ENCODE results near the gene PARP9. TPM values are rescaled to one million over a fixed set of nuclear protein-coding genes. Genes with fewer than 3 reads are reported as not detected.

The PARP9 gene
- total and polyA plus RNA-seq, 2 of the 13 experiments (the other 11 are each of a cell fraction or from before 2014, with no cell fraction given), result 6.5 to 10.6 TPM

DNA sequence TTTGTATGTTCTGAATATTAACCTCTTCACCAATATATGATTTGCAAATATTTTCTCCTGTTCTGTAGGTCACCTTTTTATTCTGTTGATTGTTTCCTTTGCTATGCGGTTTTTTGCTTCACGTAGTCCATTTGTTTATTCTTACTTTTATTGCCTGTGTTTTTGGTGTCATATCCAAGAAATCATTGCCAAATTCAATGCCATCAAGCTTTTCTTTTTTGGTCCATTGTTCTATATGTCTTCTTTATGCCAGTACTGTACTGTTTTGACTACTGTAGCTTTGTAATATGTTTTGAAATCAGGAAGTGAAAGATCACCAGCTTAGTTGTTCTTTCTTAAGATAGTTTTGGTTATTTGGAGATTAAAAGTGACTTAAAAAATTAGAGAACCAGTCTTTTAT lies 17.5 kb upstream of the PARP9 start (continued):
- TF ChIP-seq BCLAF1 (IDR thresholded peaks at IDR 0.05) (no peak), TOPORS (CRISPR knock-in tag; IDR thresholded peaks at IDR 0.05) (no peak), ASH2L (IDR thresholded peaks at IDR 0.05; ENCODE audit: insufficient read length, low read depth, low read length) (no peak), NKX3-1 (CRISPR knock-in tag; IDR thresholded peaks at IDR 0.05) (no peak), ZNF713 (CRISPR knock-in tag; IDR thresholded peaks at IDR 0.05) (no peak), ZNF282 (IDR thresholded peaks at IDR 0.05; ENCODE audit: partially characterized antibody) (no peak), TBX2 (CRISPR knock-in tag; IDR thresholded peaks at IDR 0.05; ENCODE audit: borderline replicate concordance) (no peak), ZNF513 (CRISPR knock-in tag; conservative IDR thresholded peaks at IDR 0.05) (no peak), ZBTB7A (CRISPR knock-in tag; IDR thresholded peaks at IDR 0.05) (no peak), ZNF660 (CRISPR knock-in tag; IDR thresholded peaks at IDR 0.05; ENCODE audit: borderline replicate concordance, low read depth) (no peak)
- TF ChIP-seq, protein P1, sequence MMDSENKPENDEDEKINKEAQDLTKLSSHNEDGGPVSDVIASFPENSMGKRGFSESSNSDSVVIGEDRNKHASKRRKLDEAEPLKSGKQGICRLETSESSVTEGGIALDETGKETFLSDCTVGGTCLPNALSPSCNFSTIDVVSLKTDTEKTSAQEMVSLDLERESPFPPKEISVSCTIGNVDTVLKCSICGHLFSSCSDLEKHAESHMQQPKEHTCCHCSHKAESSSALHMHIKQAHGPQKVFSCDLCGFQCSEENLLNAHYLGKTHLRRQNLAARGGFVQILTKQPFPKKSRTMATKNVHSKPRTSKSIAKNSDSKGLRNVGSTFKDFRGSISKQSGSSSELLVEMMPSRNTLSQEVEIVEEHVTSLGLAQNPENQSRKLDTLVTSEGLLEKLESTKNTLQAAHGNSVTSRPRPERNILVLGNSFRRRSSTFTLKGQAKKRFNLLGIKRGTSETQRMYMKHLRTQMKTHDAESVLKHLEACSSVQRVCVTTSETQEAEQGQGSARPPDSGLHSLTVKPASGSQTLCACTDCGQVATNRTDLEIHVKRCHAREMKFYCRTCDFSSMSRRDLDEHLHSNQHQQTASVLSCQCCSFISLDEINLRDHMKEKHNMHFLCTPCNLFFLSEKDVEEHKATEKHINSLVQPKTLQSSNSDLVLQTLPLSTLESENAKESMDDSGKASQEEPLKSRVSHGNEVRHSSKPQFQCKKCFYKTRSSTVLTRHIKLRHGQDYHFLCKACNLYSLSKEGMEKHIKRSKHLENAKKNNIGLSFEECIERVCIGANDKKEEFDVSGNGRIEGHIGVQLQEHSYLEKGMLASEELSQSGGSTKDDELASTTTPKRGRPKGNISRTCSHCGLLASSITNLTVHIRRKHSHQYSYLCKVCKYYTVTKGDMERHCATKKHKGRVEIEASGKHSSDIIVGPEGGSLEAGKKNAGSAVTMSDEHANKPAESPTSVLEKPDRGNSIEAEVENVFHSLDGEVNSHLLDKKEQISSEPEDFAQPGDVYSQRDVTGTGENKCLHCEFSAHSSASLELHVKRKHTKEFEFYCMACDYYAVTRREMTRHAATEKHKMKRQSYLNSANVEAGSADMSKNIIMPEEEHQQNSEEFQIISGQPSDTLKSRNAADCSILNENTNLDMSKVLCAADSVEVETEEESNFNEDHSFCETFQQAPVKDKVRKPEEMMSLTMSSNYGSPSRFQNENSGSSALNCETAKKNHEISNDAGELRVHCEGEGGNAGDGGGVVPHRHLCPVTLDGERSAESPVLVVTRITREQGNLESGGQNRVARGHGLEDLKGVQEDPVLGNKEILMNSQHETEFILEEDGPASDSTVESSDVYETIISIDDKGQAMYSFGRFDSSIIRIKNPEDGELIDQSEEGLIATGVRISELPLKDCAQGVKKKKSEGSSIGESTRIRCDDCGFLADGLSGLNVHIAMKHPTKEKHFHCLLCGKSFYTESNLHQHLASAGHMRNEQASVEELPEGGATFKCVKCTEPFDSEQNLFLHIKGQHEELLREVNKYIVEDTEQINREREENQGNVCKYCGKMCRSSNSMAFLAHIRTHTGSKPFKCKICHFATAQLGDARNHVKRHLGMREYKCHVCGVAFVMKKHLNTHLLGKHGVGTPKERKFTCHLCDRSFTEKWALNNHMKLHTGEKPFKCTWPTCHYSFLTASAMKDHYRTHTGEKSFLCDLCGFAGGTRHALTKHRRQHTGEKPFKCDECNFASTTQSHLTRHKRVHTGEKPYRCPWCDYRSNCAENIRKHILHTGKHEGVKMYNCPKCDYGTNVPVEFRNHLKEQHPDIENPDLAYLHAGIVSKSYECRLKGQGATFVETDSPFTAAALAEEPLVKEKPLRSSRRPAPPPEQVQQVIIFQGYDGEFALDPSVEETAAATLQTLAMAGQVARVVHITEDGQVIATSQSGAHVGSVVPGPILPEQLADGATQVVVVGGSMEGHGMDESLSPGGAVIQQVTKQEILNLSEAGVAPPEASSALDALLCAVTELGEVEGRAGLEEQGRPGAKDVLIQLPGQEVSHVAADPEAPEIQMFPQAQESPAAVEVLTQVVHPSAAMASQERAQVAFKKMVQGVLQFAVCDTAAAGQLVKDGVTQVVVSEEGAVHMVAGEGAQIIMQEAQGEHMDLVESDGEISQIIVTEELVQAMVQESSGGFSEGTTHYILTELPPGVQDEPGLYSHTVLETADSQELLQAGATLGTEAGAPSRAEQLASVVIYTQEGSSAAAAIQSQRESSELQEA (CRISPR knock-in tag; IDR thresholded peaks at IDR 0.05; ENCODE audit: not compliant biosample characterization), result no peak
- TF ChIP-seq, protein P2, sequence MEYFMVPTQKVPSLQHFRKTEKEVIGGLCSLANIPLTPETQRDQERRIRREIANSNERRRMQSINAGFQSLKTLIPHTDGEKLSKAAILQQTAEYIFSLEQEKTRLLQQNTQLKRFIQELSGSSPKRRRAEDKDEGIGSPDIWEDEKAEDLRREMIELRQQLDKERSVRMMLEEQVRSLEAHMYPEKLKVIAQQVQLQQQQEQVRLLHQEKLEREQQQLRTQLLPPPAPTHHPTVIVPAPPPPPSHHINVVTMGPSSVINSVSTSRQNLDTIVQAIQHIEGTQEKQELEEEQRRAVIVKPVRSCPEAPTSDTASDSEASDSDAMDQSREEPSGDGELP (IDR thresholded peaks at IDR 0.05; ENCODE audit: borderline replicate concordance, low read depth), result no peak
